HL-60 (cell line): ENCODE data around the gene TRNT1.

Source experiments
- DNase-seq, 2 experiments: peaks; one replicate each; pipeline ENCODE4 v3.0.0-alpha.2; 2010 to 2020; ENCODE audit warnings: low read depth in 1 of 2, low spot score in 1 of 2
- H3K27ac ChIP-seq: fragments of 250-450 bp; sonication (Bioruptor Pico); replicated peaks from 2 replicates; pipeline ENCODE4 v1.5.1; 2020; ENCODE audit warnings: mild to moderate bottlenecking, moderate library complexity
- H3K27me3 ChIP-seq: fragments of 250-450 bp; sonication (Bioruptor Pico); 2 replicates; pipeline ENCODE4 v1.5.1; 2021; ENCODE audit warnings: mild to moderate bottlenecking, moderate library complexity; ENCODE audit not compliant: insufficient read depth, poor library complexity, severe bottlenecking
- H3K4me3 ChIP-seq: replicated peaks from 2 replicates; pipeline ENCODE4 v1.5.1; 2011; ENCODE audit warnings: mild to moderate bottlenecking, control low read depth, low read length; ENCODE audit not compliant: insufficient read depth
- GABPA ChIP-seq: IDR thresholded peaks from 2 replicates; pipeline ENCODE4 v1.6.1; 2012; ENCODE audit warnings: low read depth
- POLR2AphosphoS5 ChIP-seq: IDR thresholded peaks from 2 replicates; pipeline ENCODE4 v1.6.1; 2012; ENCODE audit warnings: low read depth
- REST ChIP-seq: IDR thresholded peaks from 2 replicates; pipeline ENCODE4 v1.6.1; 2012; ENCODE audit warnings: low read depth; ENCODE audit not compliant: insufficient replicate concordance
- SPI1 ChIP-seq: IDR thresholded peaks from 2 replicates; pipeline ENCODE4 v1.6.1; 2012; ENCODE audit warnings: low read depth, mild to moderate bottlenecking, borderline replicate concordance
- TF ChIP-seq, protein P1 (sequence below): IDR thresholded peaks from one replicate; pipeline ENCODE4 v1.5.1; 2011; ENCODE audit warnings: low read length, control low read depth, inconsistent platforms; ENCODE audit not compliant: insufficient read depth

Gene TRNT1

DNA sequence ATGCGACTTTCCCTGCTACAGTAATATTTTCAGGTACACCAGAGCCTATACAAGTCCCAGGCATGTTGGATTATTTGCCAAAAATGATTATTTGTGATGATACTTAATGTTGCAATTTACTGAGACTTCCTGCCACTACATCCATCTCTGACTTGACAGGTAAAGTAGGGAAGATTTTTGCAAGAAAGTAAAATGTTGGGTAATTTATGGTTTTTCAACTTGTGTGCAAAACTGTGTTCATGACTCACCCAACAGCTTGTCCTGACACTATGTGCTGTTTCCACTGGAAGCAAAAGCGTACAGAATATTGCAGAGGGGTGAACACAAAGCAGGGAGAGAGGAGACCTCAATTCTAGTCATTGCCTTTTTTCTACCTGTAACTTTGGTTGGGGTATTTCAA lies 58.1 kb downstream of the TRNT1 start:
- DNase-seq, result peak in 1 of 2 experiments; percentile 82
- H3K4me3 ChIP-seq, result no peak overlapping the region
- H3K27ac ChIP-seq, result no peak overlapping the region
- TF ChIP-seq POLR2AphosphoS5 (no peak), SPI1 (no peak), REST (no peak), GABPA (no peak)
- TF ChIP-seq, protein P1, sequence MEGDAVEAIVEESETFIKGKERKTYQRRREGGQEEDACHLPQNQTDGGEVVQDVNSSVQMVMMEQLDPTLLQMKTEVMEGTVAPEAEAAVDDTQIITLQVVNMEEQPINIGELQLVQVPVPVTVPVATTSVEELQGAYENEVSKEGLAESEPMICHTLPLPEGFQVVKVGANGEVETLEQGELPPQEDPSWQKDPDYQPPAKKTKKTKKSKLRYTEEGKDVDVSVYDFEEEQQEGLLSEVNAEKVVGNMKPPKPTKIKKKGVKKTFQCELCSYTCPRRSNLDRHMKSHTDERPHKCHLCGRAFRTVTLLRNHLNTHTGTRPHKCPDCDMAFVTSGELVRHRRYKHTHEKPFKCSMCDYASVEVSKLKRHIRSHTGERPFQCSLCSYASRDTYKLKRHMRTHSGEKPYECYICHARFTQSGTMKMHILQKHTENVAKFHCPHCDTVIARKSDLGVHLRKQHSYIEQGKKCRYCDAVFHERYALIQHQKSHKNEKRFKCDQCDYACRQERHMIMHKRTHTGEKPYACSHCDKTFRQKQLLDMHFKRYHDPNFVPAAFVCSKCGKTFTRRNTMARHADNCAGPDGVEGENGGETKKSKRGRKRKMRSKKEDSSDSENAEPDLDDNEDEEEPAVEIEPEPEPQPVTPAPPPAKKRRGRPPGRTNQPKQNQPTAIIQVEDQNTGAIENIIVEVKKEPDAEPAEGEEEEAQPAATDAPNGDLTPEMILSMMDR, result no peak
- no peaks in the 10 kb centered on the region for H3K27me3 ChIP-seq

DNA sequence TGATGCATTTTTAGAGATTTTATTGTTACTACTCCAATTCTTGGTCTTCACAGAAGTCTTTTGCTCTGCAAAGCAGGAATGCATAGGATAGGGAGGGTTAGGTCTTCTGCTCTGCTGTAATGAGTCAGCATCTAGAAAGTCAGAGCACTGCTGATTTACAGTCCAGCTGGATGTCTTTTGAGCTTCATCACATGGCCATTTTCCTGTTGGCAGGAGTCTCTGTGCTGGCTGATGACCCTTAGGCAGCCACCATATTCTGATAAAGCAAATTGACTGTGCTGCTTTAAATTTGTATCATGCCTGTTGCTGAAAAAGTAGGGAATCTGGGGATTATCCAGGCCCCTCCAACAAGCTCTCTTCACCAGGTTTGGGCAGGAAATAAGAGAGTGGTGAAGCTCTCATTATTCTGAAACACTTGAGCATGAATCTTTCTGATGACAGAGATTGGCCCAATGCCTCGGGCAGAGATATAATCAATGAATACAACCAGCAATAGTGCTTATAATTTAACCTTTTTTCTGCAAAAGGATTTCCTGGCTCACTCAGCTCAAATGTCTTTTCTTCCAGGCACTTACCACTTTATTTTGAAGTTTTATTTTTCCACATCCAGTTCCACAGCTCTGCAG lies 62.5 kb downstream of the TRNT1 start:
- no peak overlapping the region for H3K4me3 ChIP-seq
- TF ChIP-seq POLR2AphosphoS5 (no peak), SPI1 (no peak), REST (no peak), GABPA (no peak)
- TF ChIP-seq, protein P1, result no peak
- no peak overlapping the region for H3K27ac ChIP-seq
- peaks cover 3% of the 10 kb centered on the region for H3K27me3 ChIP-seq
- no peak for DNase-seq

GRCh38 chr3:3189961-3190360 lies 63.2 kb downstream of the TRNT1 start:
- no peak for TF ChIP-seq REST
- no peak for TF ChIP-seq GABPA
- Histone ChIP-seq H3K4me3 (no peak overlapping the region), H3K27ac (no peak overlapping the region), H3K27me3 (peaks cover 3% of the 10 kb centered on the region)
- no peak for DNase-seq
